Vagina (tissue), 2 donors: Measurements from ENCODE around the gene LGALS1. TPM values are rescaled to one million over a fixed set of nuclear protein-coding genes. Genes with fewer than 3 reads are reported as not detected.
A peak's percentile ranks its signal among the peaks of the same experiment; 100 is the strongest.

Experiments
- DNase-seq, 2 donors: peaks; one replicate each; pipeline ENCODE4 v3.0.0-alpha.2; 2017; ENCODE audit errors: extremely low spot score in 2 of 2
- H3K27ac ChIP-seq: fragments of 200-600 bp; sonication (generic); one replicate; pipeline ENCODE4 v1.5.1; 2019
- H3K27me3 ChIP-seq: fragments of 200-600 bp; sonication (generic); one replicate; pipeline ENCODE4 v1.5.1; 2019
- H3K36me3 ChIP-seq, 2 donors: fragments of 200-600 bp; sonication (generic); one replicate each; pipeline ENCODE4 v1.5.1; 2017 to 2019
- H3K4me1 ChIP-seq: fragments of 200-600 bp; sonication (generic); one replicate; pipeline ENCODE4 v1.5.1; 2019
- H3K4me3 ChIP-seq, 2 donors: fragments of 200-600 bp; sonication (generic); 1 replicate in 1 of 2; 2 replicates in 1 of 2; pipeline ENCODE4 v1.5.1; 2016 to 2019
- H3K9me3 ChIP-seq: fragments of 200-600 bp; sonication (generic); one replicate; pipeline ENCODE4 v1.5.1; 2019
- POLR2A ChIP-seq, 2 donors: fragments of 450-650 bp; IDR thresholded peaks; one replicate each; pipeline ENCODE4 v1.6.1; 2017; ENCODE audit warnings: antibody characterized with exemption in 2 of 2, mild to moderate bottlenecking in 2 of 2, moderate library complexity in 2 of 2
- POLR2AphosphoS5 ChIP-seq, 2 donors: sonication (generic); formaldehyde crosslinking; IDR thresholded peaks; one replicate each; pipeline ENCODE4 v1.9.0; 2017; ENCODE audit warnings: antibody characterized with exemption in 2 of 2, mild to moderate bottlenecking in 2 of 2, low read depth in 1 of 2; ENCODE audit not compliant: insufficient read depth in 1 of 2
- intact Hi-C: fragments of 100-400 bp; cut with DNase I; formaldehyde crosslinking; loops from one replicate; pipeline ENCODE4 v1.15.1; 2023
- total RNA-seq: library from RNA; depleted of rRNA; stranded (reverse); fragments of >200 nt; gene quantifications from one replicate; pipeline ENCODE4 v1.2.3, GENCODE V29; 2016
- TF ChIP-seq, protein P1 (sequence below), 3 experiments: fragments of 450-650 bp in 2 of 3; fragments of 200-600 bp in 1 of 3; sonication (generic) in 1 of 3; IDR thresholded peaks; one replicate each; pipeline ENCODE4 v1.5.1; 2017 to 2019; ENCODE audit warnings: antibody characterized with exemption in 3 of 3, mild to moderate bottlenecking in 2 of 3, moderate library complexity in 2 of 3

Gene LGALS1
- total RNA-seq, 1 donor from 2014 or later, result 1,638 TPM

DNA sequence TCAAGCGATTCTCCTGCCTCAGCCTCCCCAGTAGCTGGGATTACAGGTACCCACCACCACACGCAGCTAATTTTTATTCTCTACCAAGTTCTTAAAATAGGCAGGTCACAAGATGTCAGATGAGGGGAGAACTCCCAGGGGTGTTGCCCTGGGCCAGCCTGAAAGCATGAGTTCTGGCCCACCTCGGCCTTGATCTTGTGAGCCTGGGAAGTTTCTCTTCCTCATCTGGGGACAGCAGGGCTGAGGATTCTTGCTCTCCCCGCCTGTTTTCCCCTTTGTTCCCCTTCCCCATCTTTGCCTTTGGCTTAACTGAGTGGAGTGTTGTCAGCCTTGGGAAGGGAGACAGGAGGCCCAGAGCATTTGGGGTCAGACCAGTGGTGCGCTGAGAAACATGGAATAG lies 13.4 kb upstream of the LGALS1 start:
- Histone ChIP-seq H3K27ac (peak overlapping the region; percentile 68), H3K9me3 (no peaks in the 10 kb centered on the region), H3K4me1 (peaks cover 45% of the 10 kb centered on the region), H3K4me3 (no peak overlapping the region), H3K27me3 (no peaks in the 10 kb centered on the region), H3K36me3 (peaks cover 0 to 11% of the 10 kb centered on the region in 2 donors)
- intact Hi-C loops, result no loop called here
- TF ChIP-seq POLR2A (IDR thresholded peaks at IDR 0.05), result no peak
- TF ChIP-seq POLR2AphosphoS5 (IDR thresholded peaks at IDR 0.05; ENCODE audit: insufficient read depth in 1 of 2, low read depth in 1 of 2), result no peak
- TF ChIP-seq, protein P1, sequence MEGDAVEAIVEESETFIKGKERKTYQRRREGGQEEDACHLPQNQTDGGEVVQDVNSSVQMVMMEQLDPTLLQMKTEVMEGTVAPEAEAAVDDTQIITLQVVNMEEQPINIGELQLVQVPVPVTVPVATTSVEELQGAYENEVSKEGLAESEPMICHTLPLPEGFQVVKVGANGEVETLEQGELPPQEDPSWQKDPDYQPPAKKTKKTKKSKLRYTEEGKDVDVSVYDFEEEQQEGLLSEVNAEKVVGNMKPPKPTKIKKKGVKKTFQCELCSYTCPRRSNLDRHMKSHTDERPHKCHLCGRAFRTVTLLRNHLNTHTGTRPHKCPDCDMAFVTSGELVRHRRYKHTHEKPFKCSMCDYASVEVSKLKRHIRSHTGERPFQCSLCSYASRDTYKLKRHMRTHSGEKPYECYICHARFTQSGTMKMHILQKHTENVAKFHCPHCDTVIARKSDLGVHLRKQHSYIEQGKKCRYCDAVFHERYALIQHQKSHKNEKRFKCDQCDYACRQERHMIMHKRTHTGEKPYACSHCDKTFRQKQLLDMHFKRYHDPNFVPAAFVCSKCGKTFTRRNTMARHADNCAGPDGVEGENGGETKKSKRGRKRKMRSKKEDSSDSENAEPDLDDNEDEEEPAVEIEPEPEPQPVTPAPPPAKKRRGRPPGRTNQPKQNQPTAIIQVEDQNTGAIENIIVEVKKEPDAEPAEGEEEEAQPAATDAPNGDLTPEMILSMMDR (IDR thresholded peaks at IDR 0.05), result no peak
- DNase-seq, result no peak

DNA sequence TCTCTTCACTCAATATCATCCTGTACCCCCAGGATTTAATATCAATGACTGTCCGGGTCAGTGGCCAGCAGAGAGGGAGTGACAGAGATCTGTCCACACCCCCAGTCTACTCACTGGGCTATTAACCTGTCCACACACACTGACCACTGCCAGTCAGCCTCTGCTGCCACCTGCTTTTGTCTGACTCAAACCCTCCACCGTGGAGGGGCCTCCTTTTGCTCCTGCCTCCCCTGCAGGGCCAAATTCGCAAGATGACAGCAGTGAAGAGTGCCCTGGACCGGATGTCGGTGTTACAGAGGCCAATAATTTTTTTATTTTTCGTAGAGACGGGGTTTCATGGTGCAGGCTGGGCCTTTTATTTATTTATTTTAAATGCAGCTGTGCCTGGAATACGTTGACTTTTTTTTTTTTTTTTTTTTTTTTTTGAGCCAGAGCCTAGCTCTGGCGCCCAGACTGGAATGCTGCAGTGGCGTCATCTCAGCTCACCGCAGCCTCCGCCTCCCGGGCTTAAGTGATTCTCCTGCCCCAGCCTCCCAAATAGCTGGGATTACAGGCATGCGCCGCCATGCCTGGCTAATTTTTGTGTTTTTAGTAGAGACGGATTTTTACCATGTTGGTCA lies 11.8 kb upstream of the LGALS1 start:
- Histone ChIP-seq H3K4me3 (no peak overlapping the region), H3K36me3 (peaks cover 0 to 11% of the 10 kb centered on the region in 2 donors), H3K4me1 (peaks cover 38% of the 10 kb centered on the region), H3K27ac (no peak overlapping the region), H3K27me3 (no peaks in the 10 kb centered on the region), H3K9me3 (no peaks in the 10 kb centered on the region)
- DNase-seq, result no peak
- TF ChIP-seq POLR2A (IDR thresholded peaks at IDR 0.05), result no peak
- TF ChIP-seq, protein P1 (IDR thresholded peaks at IDR 0.05), result no peak
- no peak for TF ChIP-seq POLR2AphosphoS5 (IDR thresholded peaks at IDR 0.05; ENCODE audit: insufficient read depth in 1 of 2, low read depth in 1 of 2)
- intact Hi-C loops, result no loop called here

DNA sequence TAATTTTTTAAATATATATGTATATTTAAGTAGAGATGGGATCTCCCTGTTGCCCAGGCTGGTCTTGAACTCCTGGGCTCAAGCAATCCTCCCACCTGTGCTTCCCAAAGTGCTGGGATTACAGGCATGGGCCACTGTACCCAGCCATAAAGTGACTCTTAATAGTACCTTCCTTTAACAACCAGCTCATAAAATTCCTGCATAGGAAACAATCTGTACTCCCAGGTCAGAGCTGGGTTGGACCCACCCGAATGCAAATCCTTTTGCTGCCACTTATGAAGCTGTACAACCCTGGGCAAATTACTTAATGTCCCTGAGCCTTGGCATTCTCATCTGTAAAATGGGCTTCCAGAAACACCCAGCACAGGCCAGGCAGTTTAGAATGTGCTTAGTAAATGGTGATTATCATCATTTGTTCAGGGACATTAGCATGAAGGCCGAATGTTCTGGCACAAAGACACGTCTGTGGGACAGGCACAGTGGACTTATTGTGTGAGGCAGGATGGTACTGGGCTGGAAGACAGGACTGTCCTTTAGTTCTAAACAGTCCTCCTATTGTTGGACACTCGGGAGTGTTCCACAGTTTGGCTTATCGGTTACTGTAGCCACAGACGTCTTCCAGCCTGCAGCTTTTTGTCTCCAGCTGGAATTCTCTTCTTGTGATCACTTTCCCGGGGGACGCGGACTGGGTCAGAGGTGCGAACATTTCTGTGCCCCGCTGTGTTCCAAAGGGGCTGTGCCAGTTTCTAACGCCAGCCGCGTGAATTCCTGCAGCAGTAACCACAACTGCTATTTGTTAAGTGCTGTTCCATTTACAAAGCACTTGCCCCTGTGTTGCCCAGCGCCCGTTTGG lies 11.0 kb upstream of the LGALS1 start:
- intact Hi-C loops, result no loop called here
- H3K9me3 ChIP-seq, result no peaks in the 10 kb centered on the region
- no peaks in the 10 kb centered on the region for H3K27me3 ChIP-seq
- TF ChIP-seq, protein P1 (IDR thresholded peaks at IDR 0.05), result no peak
- no peak for TF ChIP-seq POLR2AphosphoS5 (IDR thresholded peaks at IDR 0.05; ENCODE audit: insufficient read depth in 1 of 2, low read depth in 1 of 2)
- no peak for TF ChIP-seq POLR2A (IDR thresholded peaks at IDR 0.05)
- no peak overlapping the region for H3K4me3 ChIP-seq
- peaks cover 0 to 11% of the 10 kb centered on the region in 2 donors for H3K36me3 ChIP-seq
- peaks cover 34% of the 10 kb centered on the region for H3K4me1 ChIP-seq
- H3K27ac ChIP-seq, result no peak overlapping the region
- no peak for DNase-seq

DNA sequence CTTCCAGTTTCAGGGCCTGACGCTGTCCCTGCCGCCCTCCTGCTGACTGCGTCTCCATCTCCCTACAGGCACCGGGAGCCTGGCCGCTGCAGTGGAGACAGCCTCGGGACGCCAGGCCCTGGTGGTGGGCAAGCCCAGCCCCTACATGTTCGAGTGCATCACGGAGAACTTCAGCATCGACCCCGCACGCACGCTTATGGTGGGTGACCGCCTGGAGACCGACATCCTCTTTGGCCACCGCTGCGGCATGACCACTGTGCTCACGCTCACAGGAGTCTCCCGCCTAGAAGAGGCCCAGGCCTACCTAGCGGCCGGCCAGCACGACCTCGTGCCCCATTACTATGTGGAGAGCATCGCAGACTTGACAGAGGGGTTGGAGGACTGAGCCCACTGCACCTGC lies 9.9 kb upstream of the LGALS1 start:
- no peak overlapping the region for H3K4me3 ChIP-seq
- no peaks in the 10 kb centered on the region for H3K9me3 ChIP-seq
- no peak for DNase-seq
- H3K27me3 ChIP-seq, result no peaks in the 10 kb centered on the region
- peaks cover 0 to 11% of the 10 kb centered on the region in 2 donors for H3K36me3 ChIP-seq
- intact Hi-C loops, result no loop called here
- no peak overlapping the region for H3K27ac ChIP-seq
- TF ChIP-seq, protein P1 (IDR thresholded peaks at IDR 0.05), result no peak
- TF ChIP-seq POLR2AphosphoS5 (IDR thresholded peaks at IDR 0.05; ENCODE audit: insufficient read depth in 1 of 2, low read depth in 1 of 2), result no peak
- TF ChIP-seq POLR2A (IDR thresholded peaks at IDR 0.05), result no peak
- peaks cover 24% of the 10 kb centered on the region for H3K4me1 ChIP-seq

DNA sequence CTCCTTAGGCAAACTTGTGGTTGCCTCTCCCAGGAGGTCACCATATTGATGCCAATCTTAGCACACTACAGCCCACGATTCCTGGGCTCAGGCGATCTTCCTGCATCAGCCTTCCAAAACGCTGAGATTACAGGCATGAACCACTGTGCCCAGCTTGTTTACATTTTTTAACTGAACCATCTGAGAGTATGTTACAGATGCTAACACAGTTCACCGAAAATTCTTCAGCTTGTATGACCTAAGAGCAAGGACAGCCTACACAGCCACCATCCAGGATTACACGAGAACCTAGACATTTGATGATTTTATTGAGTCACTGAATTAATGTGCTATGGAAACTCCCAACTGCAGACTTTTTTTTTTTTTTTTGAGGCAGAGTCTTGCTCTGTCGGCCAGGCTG lies 5.8 kb upstream of the LGALS1 start:
- intact Hi-C loops, result no loop called here
- peaks cover 0 to 11% of the 10 kb centered on the region in 2 donors for H3K36me3 ChIP-seq
- H3K4me1 ChIP-seq, result peaks cover 19% of the 10 kb centered on the region
- H3K27me3 ChIP-seq, result no peaks in the 10 kb centered on the region
- TF ChIP-seq POLR2AphosphoS5 (IDR thresholded peaks at IDR 0.05; ENCODE audit: insufficient read depth in 1 of 2, low read depth in 1 of 2) (no peak), POLR2A (IDR thresholded peaks at IDR 0.05) (no peak)
- TF ChIP-seq, protein P1 (IDR thresholded peaks at IDR 0.05), result no peak
- H3K27ac ChIP-seq, result peak overlapping the region; percentile 28
- H3K9me3 ChIP-seq, result no peaks in the 10 kb centered on the region
- DNase-seq, result no peak
- H3K4me3 ChIP-seq, result no peak overlapping the region
